Measurements from ENCODE around the gene KHDRBS2.

DNA sequence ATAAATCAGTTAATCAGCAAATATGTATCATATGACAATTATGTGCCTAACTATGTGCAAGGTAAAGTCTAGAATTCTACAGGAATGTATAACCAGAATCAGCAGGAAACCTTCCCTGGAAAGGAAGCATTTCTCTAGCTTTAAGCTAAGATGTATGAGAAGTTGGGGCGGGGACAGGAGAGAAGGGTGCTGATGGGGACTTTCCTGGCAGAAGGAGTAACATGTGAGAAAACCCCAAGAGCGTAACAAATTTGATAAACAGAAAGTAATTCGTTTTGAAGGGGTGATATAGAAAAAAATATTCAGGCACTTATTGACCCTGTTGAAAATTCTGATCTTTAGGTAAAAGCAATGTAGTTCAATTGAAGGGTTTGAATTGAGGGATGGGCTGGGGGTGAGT is 226.1 kb downstream of the KHDRBS2 start:
- TF ChIP-seq, protein P1, sequence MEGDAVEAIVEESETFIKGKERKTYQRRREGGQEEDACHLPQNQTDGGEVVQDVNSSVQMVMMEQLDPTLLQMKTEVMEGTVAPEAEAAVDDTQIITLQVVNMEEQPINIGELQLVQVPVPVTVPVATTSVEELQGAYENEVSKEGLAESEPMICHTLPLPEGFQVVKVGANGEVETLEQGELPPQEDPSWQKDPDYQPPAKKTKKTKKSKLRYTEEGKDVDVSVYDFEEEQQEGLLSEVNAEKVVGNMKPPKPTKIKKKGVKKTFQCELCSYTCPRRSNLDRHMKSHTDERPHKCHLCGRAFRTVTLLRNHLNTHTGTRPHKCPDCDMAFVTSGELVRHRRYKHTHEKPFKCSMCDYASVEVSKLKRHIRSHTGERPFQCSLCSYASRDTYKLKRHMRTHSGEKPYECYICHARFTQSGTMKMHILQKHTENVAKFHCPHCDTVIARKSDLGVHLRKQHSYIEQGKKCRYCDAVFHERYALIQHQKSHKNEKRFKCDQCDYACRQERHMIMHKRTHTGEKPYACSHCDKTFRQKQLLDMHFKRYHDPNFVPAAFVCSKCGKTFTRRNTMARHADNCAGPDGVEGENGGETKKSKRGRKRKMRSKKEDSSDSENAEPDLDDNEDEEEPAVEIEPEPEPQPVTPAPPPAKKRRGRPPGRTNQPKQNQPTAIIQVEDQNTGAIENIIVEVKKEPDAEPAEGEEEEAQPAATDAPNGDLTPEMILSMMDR (IDR thresholded peaks at IDR 0.05) = no peak
- TF ChIP-seq POLR2A (IDR thresholded peaks at IDR 0.05) = no peak

Data from Peyer's patch (tissue), 4 donors.